HepG2 (cell line): ENCODE measurements around the gene PPDPF. TPM values are rescaled to one million over a fixed set of nuclear protein-coding genes. Genes with fewer than 3 reads are reported as not detected.

Source experiments
- ETV5 ChIP-seq: IDR thresholded peaks from 2 replicates; pipeline ENCODE4 v1.6.1; 2018; ENCODE audit warnings: missing biosample characterization, missing genetic modification reagents, inconsistent platforms, borderline replicate concordance
- GABPB1 ChIP-seq: IDR thresholded peaks from 2 replicates; pipeline ENCODE4 v1.6.1; 2016; ENCODE audit warnings: mild to moderate bottlenecking, missing genetic modification reagents, moderate library complexity, missing compliant biosample characterization
- HIVEP1 ChIP-seq: sonication (generic); formaldehyde crosslinking; IDR thresholded peaks from 2 replicates; pipeline ENCODE4 v1.4.0; 2020; ENCODE audit warnings: mild to moderate bottlenecking, missing genetic modification reagents
- ZNF768 ChIP-seq: sonication (generic); formaldehyde crosslinking; IDR thresholded peaks from 2 replicates; pipeline ENCODE4 v1.4.0; 2020; ENCODE audit warnings: missing genetic modification reagents
- polyA plus RNA-seq, 8 experiments: library from polyadenylated mRNA; depleted of rRNA in 3 of 8; stranded (reverse) in 7 of 8; unstranded in 1 of 8; fragments of >200 nt; fragmentation: Illumina TruSeq in 4 of 8; extraction: Trizol in 4 of 8; gene quantifications; 2 replicates each; pipeline versions ENCODE4 v1.2.1 to v1.2.3, GENCODE V29; 2011 to 2016; ENCODE audit warnings: low read depth in 4 of 8, missing spikeins in 1 of 8, mixed read lengths in 1 of 8; ENCODE audit not compliant: insufficient read depth in 1 of 8
- total RNA-seq, 5 experiments: library from RNA; depleted of rRNA; stranded (reverse); fragments of >200 nt; fragmentation: Illumina TruSeq; extraction: Trizol; gene quantifications; 2 replicates each; pipeline ENCODE4 v1.2.3, GENCODE V29; 2016; ENCODE audit warnings: low read depth in 1 of 5
- TF ChIP-seq, protein P1 (sequence below), 2 experiments: fragments of 450-650 bp in 1 of 2; sonication (generic) in 1 of 2; formaldehyde crosslinking in 1 of 2; IDR thresholded peaks; 2 replicates each; pipeline versions ENCODE4 v1.6.1 to v1.8.0; 2016 to 2022; ENCODE audit warnings: antibody characterized with exemption in 1 of 2, mild to moderate bottlenecking in 1 of 2, missing genetic modification reagents in 1 of 2
- TF ChIP-seq, protein P2 (sequence below): sonication (generic); formaldehyde crosslinking; IDR thresholded peaks from 2 replicates; pipeline ENCODE4 v1.5.0; 2020; ENCODE audit warnings: missing genetic modification reagents
- TF ChIP-seq, protein P3 (sequence below): sonication (generic); formaldehyde crosslinking; IDR thresholded peaks from 2 replicates; pipeline ENCODE4 v1.5.0; 2020; ENCODE audit warnings: missing genetic modification reagents, mild to moderate bottlenecking, borderline replicate concordance
- TF ChIP-seq, protein P4 (sequence below): sonication (generic); formaldehyde crosslinking; conservative IDR thresholded peaks from 2 replicates; pipeline ENCODE4 v1.4.0; 2020; ENCODE audit warnings: missing genetic modification reagents

Gene PPDPF
- total and polyA plus RNA-seq, 2 of the 13 experiments (the other 11 are each of a cell fraction or from before 2014, with no cell fraction given) = 1.8 to 7.0 TPM

DNA sequence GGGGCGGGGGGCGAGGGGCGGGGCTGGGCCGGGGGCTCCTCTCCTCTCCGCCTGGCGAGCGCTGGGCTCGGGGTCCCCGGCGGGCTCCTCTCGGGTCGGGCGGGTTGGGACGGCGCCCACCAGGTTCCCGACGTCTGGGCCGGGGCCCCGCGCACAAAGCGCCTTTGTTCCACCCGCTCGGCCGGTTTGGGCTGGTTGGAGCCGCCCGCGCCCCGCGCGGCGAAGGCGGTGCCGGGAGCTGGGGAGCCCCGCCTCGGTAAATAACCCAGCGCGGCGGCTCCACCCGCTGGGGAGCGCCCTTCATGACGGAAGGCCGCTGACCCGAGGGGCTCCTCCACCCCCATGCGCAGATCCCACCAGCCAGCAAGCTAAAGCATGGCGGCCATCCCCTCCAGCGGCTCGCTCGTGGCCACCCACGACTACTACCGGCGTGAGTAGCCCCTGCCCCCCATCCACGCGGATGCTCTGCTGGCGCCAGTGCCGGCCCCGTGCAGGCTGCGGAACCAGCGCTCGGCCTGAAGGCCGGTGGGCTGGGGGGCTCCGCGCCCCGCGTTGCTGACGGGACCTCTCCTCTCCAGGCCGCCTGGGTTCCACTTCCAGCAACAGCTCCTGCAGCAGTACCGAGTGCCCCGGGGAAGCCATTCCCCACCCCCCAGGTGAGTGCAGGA, 503 bp downstream of the PPDPF start (continued):
- TF ChIP-seq, protein P1, sequence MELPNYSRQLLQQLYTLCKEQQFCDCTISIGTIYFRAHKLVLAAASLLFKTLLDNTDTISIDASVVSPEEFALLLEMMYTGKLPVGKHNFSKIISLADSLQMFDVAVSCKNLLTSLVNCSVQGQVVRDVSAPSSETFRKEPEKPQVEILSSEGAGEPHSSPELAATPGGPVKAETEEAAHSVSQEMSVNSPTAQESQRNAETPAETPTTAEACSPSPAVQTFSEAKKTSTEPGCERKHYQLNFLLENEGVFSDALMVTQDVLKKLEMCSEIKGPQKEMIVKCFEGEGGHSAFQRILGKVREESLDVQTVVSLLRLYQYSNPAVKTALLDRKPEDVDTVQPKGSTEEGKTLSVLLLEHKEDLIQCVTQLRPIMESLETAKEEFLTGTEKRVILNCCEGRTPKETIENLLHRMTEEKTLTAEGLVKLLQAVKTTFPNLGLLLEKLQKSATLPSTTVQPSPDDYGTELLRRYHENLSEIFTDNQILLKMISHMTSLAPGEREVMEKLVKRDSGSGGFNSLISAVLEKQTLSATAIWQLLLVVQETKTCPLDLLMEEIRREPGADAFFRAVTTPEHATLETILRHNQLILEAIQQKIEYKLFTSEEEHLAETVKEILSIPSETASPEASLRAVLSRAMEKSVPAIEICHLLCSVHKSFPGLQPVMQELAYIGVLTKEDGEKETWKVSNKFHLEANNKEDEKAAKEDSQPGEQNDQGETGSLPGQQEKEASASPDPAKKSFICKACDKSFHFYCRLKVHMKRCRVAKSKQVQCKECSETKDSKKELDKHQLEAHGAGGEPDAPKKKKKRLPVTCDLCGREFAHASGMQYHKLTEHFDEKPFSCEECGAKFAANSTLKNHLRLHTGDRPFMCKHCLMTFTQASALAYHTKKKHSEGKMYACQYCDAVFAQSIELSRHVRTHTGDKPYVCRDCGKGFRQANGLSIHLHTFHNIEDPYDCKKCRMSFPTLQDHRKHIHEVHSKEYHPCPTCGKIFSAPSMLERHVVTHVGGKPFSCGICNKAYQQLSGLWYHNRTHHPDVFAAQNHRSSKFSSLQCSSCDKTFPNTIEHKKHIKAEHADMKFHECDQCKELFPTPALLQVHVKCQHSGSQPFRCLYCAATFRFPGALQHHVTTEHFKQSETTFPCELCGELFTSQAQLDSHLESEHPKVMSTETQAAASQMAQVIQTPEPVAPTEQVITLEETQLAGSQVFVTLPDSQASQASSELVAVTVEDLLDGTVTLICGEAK (IDR thresholded peaks at IDR 0.05) = no peak
- TF ChIP-seq, protein P1 (CRISPR knock-in tag; IDR thresholded peaks at IDR 0.05) = peak; percentile 19; the same call in 1 of the 2 replicates
- TF ChIP-seq HIVEP1 (CRISPR knock-in tag) (peak; percentile 66), ETV5 (CRISPR knock-in tag) (0 out of 2 replicates have a peak, but pooled peaks have one; percentile 18), ZNF768 (CRISPR knock-in tag) (peak; percentile 62; the same call in 1 of the 2 replicates), GABPB1 (CRISPR knock-in tag) (0 out of 2 replicates have a peak, but pooled peaks have one; percentile 21)
- TF ChIP-seq, protein P2, sequence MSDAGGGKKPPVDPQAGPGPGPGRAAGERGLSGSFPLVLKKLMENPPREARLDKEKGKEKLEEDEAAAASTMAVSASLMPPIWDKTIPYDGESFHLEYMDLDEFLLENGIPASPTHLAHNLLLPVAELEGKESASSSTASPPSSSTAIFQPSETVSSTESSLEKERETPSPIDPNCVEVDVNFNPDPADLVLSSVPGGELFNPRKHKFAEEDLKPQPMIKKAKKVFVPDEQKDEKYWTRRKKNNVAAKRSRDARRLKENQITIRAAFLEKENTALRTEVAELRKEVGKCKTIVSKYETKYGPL = no peak
- TF ChIP-seq, protein P3, sequence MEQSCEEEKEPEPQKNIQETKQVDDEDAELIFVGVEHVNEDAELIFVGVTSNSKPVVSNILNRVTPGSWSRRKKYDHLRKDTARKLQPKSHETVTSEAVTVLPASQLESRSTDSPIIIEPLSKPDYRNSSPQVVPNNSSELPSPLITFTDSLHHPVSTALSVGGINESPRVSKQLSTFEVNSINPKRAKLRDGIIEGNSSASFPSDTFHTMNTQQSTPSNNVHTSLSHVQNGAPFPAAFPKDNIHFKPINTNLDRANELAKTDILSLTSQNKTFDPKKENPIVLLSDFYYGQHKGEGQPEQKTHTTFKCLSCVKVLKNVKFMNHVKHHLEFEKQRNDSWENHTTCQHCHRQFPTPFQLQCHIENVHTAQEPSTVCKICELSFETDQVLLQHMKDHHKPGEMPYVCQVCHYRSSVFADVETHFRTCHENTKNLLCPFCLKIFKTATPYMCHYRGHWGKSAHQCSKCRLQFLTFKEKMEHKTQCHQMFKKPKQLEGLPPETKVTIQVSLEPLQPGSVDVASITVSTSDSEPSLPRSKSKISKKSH = peak; percentile 45; the same call in 1 of the 2 replicates
- TF ChIP-seq, protein P4, sequence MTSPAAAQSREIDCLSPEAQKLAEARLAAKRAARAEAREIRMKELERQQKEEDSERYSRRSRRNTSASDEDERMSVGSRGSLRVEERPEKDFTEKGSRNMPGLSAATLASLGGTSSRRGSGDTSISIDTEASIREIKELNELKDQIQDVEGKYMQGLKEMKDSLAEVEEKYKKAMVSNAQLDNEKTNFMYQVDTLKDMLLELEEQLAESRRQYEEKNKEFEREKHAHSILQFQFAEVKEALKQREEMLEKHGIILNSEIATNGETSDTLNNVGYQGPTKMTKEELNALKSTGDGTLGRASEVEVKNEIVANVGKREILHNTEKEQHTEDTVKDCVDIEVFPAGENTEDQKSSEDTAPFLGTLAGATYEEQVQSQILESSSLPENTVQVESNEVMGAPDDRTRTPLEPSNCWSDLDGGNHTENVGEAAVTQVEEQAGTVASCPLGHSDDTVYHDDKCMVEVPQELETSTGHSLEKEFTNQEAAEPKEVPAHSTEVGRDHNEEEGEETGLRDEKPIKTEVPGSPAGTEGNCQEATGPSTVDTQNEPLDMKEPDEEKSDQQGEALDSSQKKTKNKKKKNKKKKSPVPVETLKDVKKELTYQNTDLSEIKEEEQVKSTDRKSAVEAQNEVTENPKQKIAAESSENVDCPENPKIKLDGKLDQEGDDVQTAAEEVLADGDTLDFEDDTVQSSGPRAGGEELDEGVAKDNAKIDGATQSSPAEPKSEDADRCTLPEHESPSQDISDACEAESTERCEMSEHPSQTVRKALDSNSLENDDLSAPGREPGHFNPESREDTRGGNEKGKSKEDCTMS (CRISPR knock-in tag) = no peak
